ENCODE data around the gene SLMAP.

The SLMAP gene

DNA sequence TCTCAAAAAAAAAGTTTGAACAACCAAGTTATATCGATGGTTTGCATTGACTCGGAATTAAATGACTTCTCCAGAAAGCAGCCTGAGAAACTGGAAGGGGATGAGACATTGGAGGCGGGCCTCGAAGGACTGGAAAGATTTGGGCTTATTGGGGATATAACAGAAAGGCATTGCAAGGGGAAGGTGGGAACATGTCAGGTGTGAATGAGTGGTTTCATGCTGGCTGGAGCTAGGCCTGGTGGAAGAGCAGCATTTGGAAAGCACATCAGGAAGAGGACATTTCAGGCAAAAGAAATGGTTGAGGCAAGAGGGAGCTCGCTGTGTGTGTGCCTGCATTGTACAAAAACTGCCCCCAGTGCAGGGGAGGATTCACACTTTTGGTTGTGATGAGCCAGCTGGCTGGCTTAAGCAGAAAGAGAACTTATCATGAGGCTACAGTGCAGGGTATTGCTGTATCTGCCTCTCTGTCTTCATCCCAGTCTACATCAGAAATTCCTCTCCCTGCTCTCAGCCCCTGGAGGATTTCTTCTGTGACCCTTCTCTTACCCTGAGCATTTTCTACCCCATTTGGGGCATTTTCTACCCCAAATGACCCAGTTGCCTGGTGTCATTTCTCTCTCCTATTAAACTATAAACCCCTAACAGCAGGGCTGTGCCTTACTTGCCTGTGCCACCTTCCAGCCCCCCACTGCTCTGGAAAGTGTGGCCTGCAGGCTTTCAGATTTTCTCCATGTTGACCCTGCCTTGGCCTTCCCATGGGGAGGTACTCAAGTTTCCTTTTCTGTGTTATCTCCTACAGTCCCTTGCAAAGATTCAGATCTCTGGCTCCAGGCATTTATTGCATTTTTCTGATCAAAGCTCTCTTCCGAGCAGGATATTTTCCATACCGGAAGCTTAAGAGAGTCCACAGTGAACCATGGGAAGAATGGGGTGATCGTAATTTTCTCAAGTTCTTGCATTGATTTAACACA, 187.7 kb downstream of the SLMAP start:
- peaks cover 10% of the 10 kb centered on the region for H3K4me1 ChIP-seq (ENCODE audit: control insufficient read depth, insufficient read depth, low read length)
- H3K36me3 ChIP-seq (ENCODE audit: control insufficient read depth, insufficient read depth, low read length): no peaks in the 10 kb centered on the region
- no peaks in the 10 kb centered on the region for H3K27me3 ChIP-seq (ENCODE audit: control insufficient read depth, insufficient read depth, low read length, poor library complexity, severe bottlenecking)
- H3K9me3 ChIP-seq (ENCODE audit: control insufficient read depth, low read length): no peaks in the 10 kb centered on the region
- H3K27ac ChIP-seq (ENCODE audit: insufficient read depth, low read depth, low read length, poor library complexity, severe bottlenecking): no peak overlapping the region
- no peak overlapping the region for H3K4me3 ChIP-seq (ENCODE audit: insufficient read depth, low read depth, low read length)
- 94 to 95% methylated on average over 8 of the region's 8 CpGs for WGBS, 2 experiments

- Histone ChIP-seq H3K27ac (ENCODE audit: insufficient read depth, low read depth, low read length, poor library complexity, severe bottlenecking) (no peak overlapping the region), H3K4me1 (ENCODE audit: control insufficient read depth, insufficient read depth, low read length) (peaks cover 23% of the 10 kb centered on the region), H3K4me3 (ENCODE audit: insufficient read depth, low read depth, low read length) (no peak overlapping the region), H3K9me3 (ENCODE audit: control insufficient read depth, low read length) (no peaks in the 10 kb centered on the region), H3K27me3 (ENCODE audit: control insufficient read depth, insufficient read depth, low read length, poor library complexity, severe bottlenecking) (no peaks in the 10 kb centered on the region), H3K36me3 (ENCODE audit: control insufficient read depth, insufficient read depth, low read length) (no peaks in the 10 kb centered on the region)
- WGBS, 2 experiments: 90 to 94% methylated on average over 5 of the region's 5 CpGs
Measured at GRCh38 chr3:57946970-57947381, 190.9 kb downstream of the SLMAP start.

GRCh38 chr3:57948080-57948671, 192.1 kb downstream of the SLMAP start:
- Histone ChIP-seq H3K4me1 (ENCODE audit: control insufficient read depth, insufficient read depth, low read length) (peaks cover 23% of the 10 kb centered on the region), H3K9me3 (ENCODE audit: control insufficient read depth, low read length) (no peaks in the 10 kb centered on the region), H3K27ac (ENCODE audit: insufficient read depth, low read depth, low read length, poor library complexity, severe bottlenecking) (peak overlapping the region; percentile 69), H3K4me3 (ENCODE audit: insufficient read depth, low read depth, low read length) (no peak overlapping the region), H3K36me3 (ENCODE audit: control insufficient read depth, insufficient read depth, low read length) (no peaks in the 10 kb centered on the region), H3K27me3 (ENCODE audit: control insufficient read depth, insufficient read depth, low read length, poor library complexity, severe bottlenecking) (no peaks in the 10 kb centered on the region)
- WGBS, 2 experiments: 61 to 63% methylated on average over 12 of the region's 12 CpGs

- Histone ChIP-seq H3K36me3 (ENCODE audit: control insufficient read depth, insufficient read depth, low read length) (no peaks in the 10 kb centered on the region), H3K27ac (ENCODE audit: insufficient read depth, low read depth, low read length, poor library complexity, severe bottlenecking) (peak overlapping the region; percentile 69), H3K4me3 (ENCODE audit: insufficient read depth, low read depth, low read length) (no peak overlapping the region), H3K4me1 (ENCODE audit: control insufficient read depth, insufficient read depth, low read length) (peaks cover 23% of the 10 kb centered on the region), H3K27me3 (ENCODE audit: control insufficient read depth, insufficient read depth, low read length, poor library complexity, severe bottlenecking) (no peaks in the 10 kb centered on the region), H3K9me3 (ENCODE audit: control insufficient read depth, low read length) (no peaks in the 10 kb centered on the region)
- 75 to 78% methylated on average over 9 of the region's 9 CpGs for WGBS, 2 experiments
Measured at GRCh38 chr3:57948781-57949242, 192.7 kb downstream of the SLMAP start.

GRCh38 chr3:57949344-57949743, 193.2 kb downstream of the SLMAP start:
- H3K4me3 ChIP-seq (ENCODE audit: insufficient read depth, low read depth, low read length): no peak overlapping the region
- no peaks in the 10 kb centered on the region for H3K27me3 ChIP-seq (ENCODE audit: control insufficient read depth, insufficient read depth, low read length, poor library complexity, severe bottlenecking)
- WGBS, 2 experiments: 91 to 94% methylated on average over 5 of the region's 5 CpGs
- H3K9me3 ChIP-seq (ENCODE audit: control insufficient read depth, low read length): no peaks in the 10 kb centered on the region
- H3K27ac ChIP-seq (ENCODE audit: insufficient read depth, low read depth, low read length, poor library complexity, severe bottlenecking): no peak overlapping the region
- no peaks in the 10 kb centered on the region for H3K36me3 ChIP-seq (ENCODE audit: control insufficient read depth, insufficient read depth, low read length)
- peaks cover 23% of the 10 kb centered on the region for H3K4me1 ChIP-seq (ENCODE audit: control insufficient read depth, insufficient read depth, low read length)

DNA sequence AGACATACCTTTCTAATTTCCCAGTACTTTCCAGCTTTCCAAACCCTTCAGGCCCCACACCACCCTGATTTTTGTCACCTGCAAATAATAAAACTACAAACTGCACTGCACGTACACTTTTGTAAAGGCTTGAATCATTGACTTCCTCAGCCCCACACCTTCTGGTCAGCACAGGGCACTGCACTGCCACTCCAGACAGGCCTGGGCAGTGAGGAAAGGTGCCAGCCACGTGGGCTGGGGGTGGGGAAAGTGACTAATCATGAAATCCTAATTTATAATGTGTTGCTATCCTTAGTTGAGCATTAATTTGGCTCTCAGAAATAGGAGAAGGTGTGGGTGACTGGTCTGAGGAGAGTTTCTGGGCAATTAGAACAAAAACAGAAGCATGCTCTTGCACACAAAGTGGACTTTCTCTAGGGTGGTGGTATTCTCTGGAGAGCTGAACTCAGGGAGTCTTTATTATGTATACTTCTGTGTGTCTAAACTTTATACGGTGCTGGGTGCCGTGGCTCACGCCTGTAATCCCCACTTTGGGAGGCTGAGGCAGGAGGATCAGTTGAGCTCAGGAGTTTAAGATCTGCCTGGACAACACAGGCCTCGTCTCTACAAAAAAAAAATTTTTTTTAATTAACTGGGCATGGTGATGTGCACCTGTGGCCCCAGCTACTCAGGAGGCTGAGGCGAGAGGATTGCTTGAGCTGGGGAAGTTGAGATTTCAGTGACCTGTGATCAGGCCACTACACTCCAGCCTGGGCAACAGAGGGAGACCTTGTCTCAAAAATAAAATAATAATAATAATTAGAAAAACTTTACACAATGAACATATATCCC, 193.9 kb downstream of the SLMAP start:
- no peaks in the 10 kb centered on the region for H3K9me3 ChIP-seq (ENCODE audit: control insufficient read depth, low read length)
- no peak overlapping the region for H3K27ac ChIP-seq (ENCODE audit: insufficient read depth, low read depth, low read length, poor library complexity, severe bottlenecking)
- H3K27me3 ChIP-seq (ENCODE audit: control insufficient read depth, insufficient read depth, low read length, poor library complexity, severe bottlenecking): no peaks in the 10 kb centered on the region
- WGBS, 2 experiments: 93 to 95% methylated on average over 7 of the region's 7 CpGs
- peaks cover 23% of the 10 kb centered on the region for H3K4me1 ChIP-seq (ENCODE audit: control insufficient read depth, insufficient read depth, low read length)
- no peaks in the 10 kb centered on the region for H3K36me3 ChIP-seq (ENCODE audit: control insufficient read depth, insufficient read depth, low read length)
- no peak overlapping the region for H3K4me3 ChIP-seq (ENCODE audit: insufficient read depth, low read depth, low read length)

GRCh38 chr3:57951066-57951882, 195.2 kb downstream of the SLMAP start:
- no peaks in the 10 kb centered on the region for H3K9me3 ChIP-seq (ENCODE audit: control insufficient read depth, low read length)
- no peaks in the 10 kb centered on the region for H3K36me3 ChIP-seq (ENCODE audit: control insufficient read depth, insufficient read depth, low read length)
- H3K4me1 ChIP-seq (ENCODE audit: control insufficient read depth, insufficient read depth, low read length): peaks cover 23% of the 10 kb centered on the region
- no peak overlapping the region for H3K4me3 ChIP-seq (ENCODE audit: insufficient read depth, low read depth, low read length)
- H3K27ac ChIP-seq (ENCODE audit: insufficient read depth, low read depth, low read length, poor library complexity, severe bottlenecking): peak overlapping the region; percentile 44
- no peaks in the 10 kb centered on the region for H3K27me3 ChIP-seq (ENCODE audit: control insufficient read depth, insufficient read depth, low read length, poor library complexity, severe bottlenecking)
- 79 to 83% methylated on average over 8 of the region's 8 CpGs for WGBS, 2 experiments

DNA sequence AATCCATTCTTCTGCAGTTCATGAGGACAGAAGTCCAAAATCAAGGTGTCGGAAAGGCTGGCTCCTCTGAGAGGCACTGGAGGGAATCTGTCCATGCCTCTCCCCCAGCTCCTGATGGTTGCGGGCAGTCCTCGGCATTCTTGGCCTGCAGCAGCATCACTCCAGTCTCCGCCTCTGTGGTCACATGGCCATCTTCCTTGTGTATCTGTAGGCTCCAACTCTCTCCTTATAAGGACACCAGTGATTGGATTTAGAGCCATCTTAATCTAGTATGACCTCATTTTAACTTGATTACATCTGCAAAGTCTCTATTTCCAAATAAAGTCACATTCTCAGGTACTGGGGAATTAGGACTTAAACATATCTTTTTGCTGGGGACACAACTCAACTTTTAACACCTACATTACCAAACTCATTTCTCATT, 196.1 kb downstream of the SLMAP start:
- H3K27ac ChIP-seq (ENCODE audit: insufficient read depth, low read depth, low read length, poor library complexity, severe bottlenecking): no peak overlapping the region
- no peaks in the 10 kb centered on the region for H3K36me3 ChIP-seq (ENCODE audit: control insufficient read depth, insufficient read depth, low read length)
- no peaks in the 10 kb centered on the region for H3K27me3 ChIP-seq (ENCODE audit: control insufficient read depth, insufficient read depth, low read length, poor library complexity, severe bottlenecking)
- H3K4me1 ChIP-seq (ENCODE audit: control insufficient read depth, insufficient read depth, low read length): peaks cover 23% of the 10 kb centered on the region
- no peaks in the 10 kb centered on the region for H3K9me3 ChIP-seq (ENCODE audit: control insufficient read depth, low read length)
- 80% methylated on average over 4 of the region's 4 CpGs for WGBS, 2 experiments
- H3K4me3 ChIP-seq (ENCODE audit: insufficient read depth, low read depth, low read length): no peak overlapping the region

- 88 to 91% methylated on average over 5 of the region's 5 CpGs for WGBS, 2 experiments
- H3K27ac ChIP-seq (ENCODE audit: insufficient read depth, low read depth, low read length, poor library complexity, severe bottlenecking): no peak overlapping the region
- no peaks in the 10 kb centered on the region for H3K9me3 ChIP-seq (ENCODE audit: control insufficient read depth, low read length)
- peaks cover 23% of the 10 kb centered on the region for H3K4me1 ChIP-seq (ENCODE audit: control insufficient read depth, insufficient read depth, low read length)
- no peak overlapping the region for H3K4me3 ChIP-seq (ENCODE audit: insufficient read depth, low read depth, low read length)
- no peaks in the 10 kb centered on the region for H3K27me3 ChIP-seq (ENCODE audit: control insufficient read depth, insufficient read depth, low read length, poor library complexity, severe bottlenecking)
- no peaks in the 10 kb centered on the region for H3K36me3 ChIP-seq (ENCODE audit: control insufficient read depth, insufficient read depth, low read length)
Measured at GRCh38 chr3:57952651-57953050, 196.5 kb downstream of the SLMAP start.
